T-helper 2 cell treated with Interferon-gamma antibody and Interleukin-4, amounts not matched to agents 5 μg/mL and 100 μg/mL, for 36 hours (primary cell): ENCODE measurements around the gene AGO3.
A peak's percentile ranks its signal among the peaks of the same experiment; 100 is the strongest.
"Not testable (repeated sequence)": the region's sequence is repeated elsewhere in the genome, so short reads cannot be mapped to it uniquely, and the experiment has no call there.

ENCODE experiments used
- DNase-seq: peaks from one replicate; pipeline ENCODE4 v3.0.0; 2021; ENCODE audit warnings: low spot score
- H3K27ac Mint-ChIP-seq: one replicate; pipeline ENCODE4 v1.8.0; 2021; ENCODE audit warnings: mild to moderate bottlenecking, mixed read lengths
- H3K27me3 Mint-ChIP-seq: one replicate; pipeline ENCODE4 v1.8.0; 2021; ENCODE audit warnings: low read depth, mixed read lengths
- H3K36me3 Mint-ChIP-seq: one replicate; pipeline ENCODE4 v1.8.0; 2021; ENCODE audit warnings: low read depth, mixed read lengths
- H3K4me1 Mint-ChIP-seq: one replicate; pipeline ENCODE4 v1.8.0; 2021; ENCODE audit warnings: low read depth, mixed read lengths
- H3K4me3 Mint-ChIP-seq: one replicate; pipeline ENCODE4 v1.8.0; 2022; ENCODE audit warnings: mild to moderate bottlenecking, moderate library complexity, mixed read lengths
- H3K9me3 Mint-ChIP-seq: one replicate; pipeline ENCODE4 v1.8.0; 2021; ENCODE audit warnings: mixed read lengths

Gene AGO3

GRCh38 chr1:35930593-35931445 is at the start of gene AGO3:
Gene AGO3, plus strand, starts transcription at chr1:35931105. Its CDS starts 322 bp downstream, at chr1:35931427.
- Mint-ChIP-seq H3K9me3 (no peaks in the 10 kb centered on the region), H3K4me1 (peaks cover 29% of the 10 kb centered on the region), H3K4me3 (peak within 1 kb of the TSS; percentile 94), H3K27ac (peak within 1 kb of the TSS; percentile 96), H3K36me3 (peaks cover 2% of the 10 kb centered on the region), H3K27me3 (no peaks in the 10 kb centered on the region)
- peak; percentile 93 for DNase-seq

DNA sequence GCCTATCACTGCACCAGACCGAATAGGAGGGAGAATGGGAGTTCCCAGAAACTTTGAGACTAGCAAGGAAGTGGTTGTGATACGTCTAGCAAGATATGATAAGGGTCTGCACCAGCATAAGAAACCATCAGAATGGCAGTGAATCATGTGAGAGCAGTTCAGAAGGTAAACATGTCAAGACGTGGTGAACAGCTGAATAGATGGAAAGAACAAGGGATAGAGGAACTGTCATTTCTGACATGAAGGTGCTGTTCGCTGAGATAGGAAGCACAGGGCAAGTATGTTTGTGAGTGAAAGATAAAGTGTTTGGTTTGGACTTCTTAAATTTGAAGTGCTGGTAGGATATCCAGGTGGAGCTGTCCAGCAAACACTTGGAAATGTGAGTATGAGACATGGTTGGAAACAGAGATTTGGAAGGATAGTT is 49.0 kb upstream of the AGO3 start:
- Mint-ChIP-seq H3K4me3 (peak overlapping the region; percentile 48), H3K27me3 (no peaks in the 10 kb centered on the region), H3K36me3 (no peaks in the 10 kb centered on the region), H3K9me3 (no peaks in the 10 kb centered on the region), H3K27ac (peak overlapping the region; percentile 13), H3K4me1 (peaks cover 32% of the 10 kb centered on the region)
- DNase-seq, result no peak

- peak overlapping the region; percentile 46 for H3K27ac Mint-ChIP-seq
- H3K27me3 Mint-ChIP-seq, result no peaks in the 10 kb centered on the region
- H3K4me3 Mint-ChIP-seq, result peak overlapping the region; percentile 48
- peaks cover 38% of the 10 kb centered on the region for H3K4me1 Mint-ChIP-seq
- no peaks in the 10 kb centered on the region for H3K9me3 Mint-ChIP-seq
- H3K36me3 Mint-ChIP-seq, result no peaks in the 10 kb centered on the region
- no peak for DNase-seq
Measured at GRCh38 chr1:35882586-35882944, 48.3 kb upstream of the AGO3 start.

DNA sequence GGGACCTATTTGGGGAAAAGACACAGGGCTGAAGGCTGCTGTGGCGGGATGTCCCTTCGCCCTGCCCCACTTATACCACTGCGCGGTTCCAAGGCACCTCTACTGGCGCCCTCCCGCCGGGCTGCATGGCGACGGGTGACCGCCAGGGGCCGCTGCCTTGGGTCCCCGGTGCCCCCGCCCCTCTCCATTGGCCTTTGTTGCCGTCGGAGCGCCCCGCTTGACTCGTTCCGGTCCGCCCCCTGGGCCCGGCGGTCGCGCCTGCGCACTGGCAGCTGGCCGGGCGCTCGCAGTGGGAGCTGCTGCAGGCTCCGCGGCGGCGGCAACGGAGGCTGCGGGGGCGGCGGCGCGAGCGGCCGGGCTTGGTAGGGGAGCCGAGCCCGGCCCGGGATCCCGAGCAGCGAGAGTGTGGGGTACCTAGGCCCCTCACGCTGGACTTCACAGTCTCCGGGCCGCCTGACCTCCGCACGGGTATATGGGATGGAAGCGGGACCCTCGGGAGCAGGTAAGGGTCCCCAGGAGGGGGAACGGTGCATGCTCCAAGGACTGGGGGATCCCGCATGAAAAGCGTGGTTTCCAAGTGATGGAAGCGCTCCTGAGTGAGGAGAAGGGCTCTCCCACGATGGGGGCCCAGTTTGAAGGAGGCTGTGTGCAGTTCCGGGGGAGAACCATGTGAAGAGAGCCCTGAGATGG is 47.8 kb upstream of the AGO3 start, which contains the start of gene AGO1:
AGO1 (plus strand) TSS at position 265 of the 690 bp plus-strand sequence; CDS start at position 478, 213 bp downstream.
- H3K36me3 Mint-ChIP-seq, result no peaks in the 10 kb centered on the region
- peak within 1 kb of the TSS; percentile 78 for H3K27ac Mint-ChIP-seq
- no peaks in the 10 kb centered on the region for H3K9me3 Mint-ChIP-seq
- no peaks in the 10 kb centered on the region for H3K27me3 Mint-ChIP-seq
- peaks cover 41% of the 10 kb centered on the region for H3K4me1 Mint-ChIP-seq
- peak within 1 kb of the TSS; percentile 95 for H3K4me3 Mint-ChIP-seq
- DNase-seq, result peak; percentile 97

- H3K9me3 Mint-ChIP-seq, result no peaks in the 10 kb centered on the region
- H3K27me3 Mint-ChIP-seq, result no peaks in the 10 kb centered on the region
- DNase-seq, result peak; percentile 49
- peak overlapping the region; percentile 95 for H3K4me3 Mint-ChIP-seq
- peaks cover 41% of the 10 kb centered on the region for H3K4me1 Mint-ChIP-seq
- peaks cover under 1% of the 10 kb centered on the region for H3K36me3 Mint-ChIP-seq
- peak overlapping the region; percentile 78 for H3K27ac Mint-ChIP-seq
Measured at GRCh38 chr1:35883635-35884101, 47.2 kb upstream of the AGO3 start.

DNA sequence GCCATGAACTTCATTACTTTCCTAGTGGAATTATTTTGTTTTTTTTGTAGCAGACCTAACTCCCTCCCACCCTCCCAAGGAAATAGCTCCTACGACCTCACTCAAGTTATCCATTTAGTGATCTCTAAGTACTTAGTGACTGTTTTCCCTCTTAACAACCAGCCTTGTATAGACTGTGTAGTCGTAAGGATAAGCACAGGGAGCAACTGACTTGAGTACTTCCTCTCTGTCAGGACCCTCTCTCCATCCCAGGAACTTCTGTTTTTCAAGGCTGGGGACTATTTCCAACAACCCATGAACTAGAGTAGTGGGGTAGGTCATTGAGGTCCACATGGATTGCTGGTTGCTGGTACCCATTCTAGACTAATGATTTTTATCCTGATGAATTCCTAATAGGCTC is 46.0 kb upstream of the AGO3 start:
- H3K4me3 Mint-ChIP-seq, result no peak overlapping the region
- H3K27ac Mint-ChIP-seq, result no peak overlapping the region
- peaks cover 41% of the 10 kb centered on the region for H3K4me1 Mint-ChIP-seq

GRCh38 chr1:35885961-35886558 is 44.8 kb upstream of the AGO3 start:
- H3K27ac Mint-ChIP-seq, result no peak overlapping the region

More for the DNA sequence above, 46.0 kb upstream of the AGO3 start:
- Mint-ChIP-seq H3K27me3 (no peaks in the 10 kb centered on the region), H3K36me3 (peaks cover 3% of the 10 kb centered on the region), H3K9me3 (no peaks in the 10 kb centered on the region)
- DNase-seq, result no peak

DNA sequence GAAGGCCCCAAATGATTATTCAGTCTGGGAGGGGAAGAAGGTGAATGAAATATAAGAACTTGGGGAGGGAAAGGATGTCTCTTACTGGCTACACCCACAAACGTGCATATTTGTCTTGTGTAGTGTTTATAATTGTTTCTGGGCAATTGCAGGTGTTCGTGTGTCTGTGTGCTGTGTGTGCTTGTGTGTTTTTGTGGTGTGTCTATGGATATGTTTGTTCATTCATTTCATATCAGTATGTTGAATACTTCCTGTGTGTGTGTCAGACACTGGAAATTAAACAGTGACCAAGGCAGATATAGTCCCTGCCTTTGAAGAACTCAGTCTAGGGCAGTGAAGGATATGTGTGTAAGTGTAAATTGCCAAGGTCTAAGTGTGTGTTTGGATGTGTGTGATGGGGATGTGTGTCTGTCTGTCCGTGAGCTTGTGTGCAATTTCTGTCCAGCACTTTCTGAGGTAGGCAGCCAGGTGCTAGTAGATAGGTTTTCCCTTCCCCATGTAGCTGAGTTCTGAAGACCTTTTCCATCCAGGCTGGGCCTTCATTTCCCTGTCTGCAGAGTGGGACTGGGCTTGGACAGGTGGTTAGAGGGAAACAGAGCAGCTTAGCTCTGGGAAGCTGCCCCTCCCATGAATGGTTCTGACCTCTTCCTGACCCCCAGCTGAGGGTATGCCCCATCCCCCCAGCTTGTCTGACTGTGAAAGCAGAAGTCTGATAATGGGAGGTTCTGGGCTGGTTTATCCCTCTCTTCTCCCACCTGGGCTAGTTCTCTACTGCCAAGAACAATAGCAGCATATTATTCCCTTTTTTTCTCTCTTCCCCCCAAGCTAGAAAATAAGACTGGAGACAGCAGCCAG is 44.1 kb upstream of the AGO3 start:
- Mint-ChIP-seq H3K4me3 (no peak overlapping the region), H3K27ac (peak overlapping the region; percentile 21), H3K9me3 (no peaks in the 10 kb centered on the region), H3K4me1 (peaks cover 37% of the 10 kb centered on the region), H3K36me3 (peaks cover 9% of the 10 kb centered on the region), H3K27me3 (no peaks in the 10 kb centered on the region)
- no peak for DNase-seq

More at GRCh38 chr1:35885961-35886558, 44.8 kb upstream of the AGO3 start:
- Mint-ChIP-seq H3K36me3 (peaks cover 8% of the 10 kb centered on the region), H3K4me3 (no peak overlapping the region), H3K9me3 (no peaks in the 10 kb centered on the region), H3K4me1 (peaks cover 40% of the 10 kb centered on the region), H3K27me3 (no peaks in the 10 kb centered on the region)
- DNase-seq, result no peak

DNA sequence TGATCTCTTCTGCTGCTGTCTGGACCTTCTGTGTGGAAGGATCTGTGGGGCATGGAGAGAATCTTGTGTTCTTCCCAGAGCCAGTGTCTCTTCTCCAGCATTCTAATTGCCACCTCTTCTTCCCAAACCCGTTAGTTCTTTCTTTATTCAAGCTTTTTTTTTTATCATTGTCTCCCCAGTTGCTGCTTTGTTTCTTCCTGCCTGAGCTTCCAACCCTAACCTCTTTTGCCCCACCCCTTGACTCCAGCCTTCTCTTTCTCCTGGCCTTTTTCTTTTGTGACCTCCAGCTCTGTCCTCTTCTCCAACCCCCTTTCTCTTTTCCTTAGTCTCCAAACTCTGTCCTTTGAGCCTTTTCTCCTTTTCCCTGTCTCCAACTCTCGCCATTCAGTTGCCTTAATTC is 43.4 kb upstream of the AGO3 start:
- peaks cover 14% of the 10 kb centered on the region for H3K36me3 Mint-ChIP-seq
- H3K4me3 Mint-ChIP-seq, result no peak overlapping the region
- H3K4me1 Mint-ChIP-seq, result peaks cover 30% of the 10 kb centered on the region
- no peak for DNase-seq
- H3K27me3 Mint-ChIP-seq, result no peaks in the 10 kb centered on the region
- peak overlapping the region; percentile 9 for H3K27ac Mint-ChIP-seq
- H3K9me3 Mint-ChIP-seq, result no peaks in the 10 kb centered on the region

DNA sequence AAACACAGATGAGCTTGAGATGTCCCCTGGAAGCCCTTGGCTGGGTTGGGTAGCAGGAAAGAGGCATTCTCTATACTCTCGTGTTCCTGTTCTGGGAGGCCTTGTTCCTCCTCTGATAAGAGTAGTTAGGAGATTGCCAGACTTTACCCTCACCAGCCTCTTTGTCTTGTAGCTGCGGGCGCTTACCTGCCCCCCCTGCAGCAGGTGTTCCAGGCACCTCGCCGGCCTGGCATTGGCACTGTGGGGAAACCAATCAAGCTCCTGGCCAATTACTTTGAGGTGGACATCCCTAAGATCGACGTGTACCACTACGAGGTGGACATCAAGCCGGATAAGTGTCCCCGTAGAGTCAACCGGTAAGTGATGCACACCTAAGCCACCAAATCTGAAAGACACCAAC is 42.6 kb upstream of the AGO3 start:
- Mint-ChIP-seq H3K36me3 (peaks cover 15% of the 10 kb centered on the region), H3K9me3 (no peaks in the 10 kb centered on the region), H3K4me3 (no peak overlapping the region), H3K27me3 (no peaks in the 10 kb centered on the region), H3K27ac (no peak overlapping the region), H3K4me1 (peaks cover 27% of the 10 kb centered on the region)
- no peak for DNase-seq

DNA sequence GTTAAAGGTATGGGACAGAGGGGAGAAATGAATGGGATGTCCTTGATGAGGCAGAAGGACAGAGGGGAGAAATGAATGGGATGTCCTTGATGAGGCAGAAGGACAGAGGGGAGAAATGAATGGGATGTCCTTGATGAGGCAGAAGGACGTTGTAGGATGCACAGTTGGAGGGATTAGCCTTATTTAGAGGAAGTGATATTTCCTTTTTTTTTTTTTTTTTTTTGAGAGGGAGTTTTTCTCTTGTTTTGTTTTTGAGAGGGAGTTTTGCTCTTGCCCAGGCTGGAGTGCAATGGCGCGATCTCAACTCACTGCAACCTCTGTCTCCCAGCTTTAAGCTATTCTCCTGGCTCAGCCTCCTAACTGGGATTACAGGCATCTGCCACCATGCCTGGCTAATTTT is 41.9 kb upstream of the AGO3 start:
- not testable (repeated sequence) for H3K27me3 Mint-ChIP-seq, H3K4me3 Mint-ChIP-seq, H3K27ac Mint-ChIP-seq, H3K9me3 Mint-ChIP-seq, DNase-seq
- Mint-ChIP-seq H3K36me3 (peaks cover 18% of the 10 kb centered on the region), H3K4me1 (peaks cover 28% of the 10 kb centered on the region)

- no peaks in the 10 kb centered on the region for H3K27me3 Mint-ChIP-seq
- DNase-seq, result no peak
- H3K9me3 Mint-ChIP-seq, result no peaks in the 10 kb centered on the region
- H3K27ac Mint-ChIP-seq, result no peak overlapping the region
- peaks cover 25% of the 10 kb centered on the region for H3K36me3 Mint-ChIP-seq
- H3K4me1 Mint-ChIP-seq, result peaks cover 3% of the 10 kb centered on the region
- H3K4me3 Mint-ChIP-seq, result no peak overlapping the region
Measured at GRCh38 chr1:35893051-35893879, 37.6 kb upstream of the AGO3 start.
